Liver (tissue), 9 donors: ENCODE results near the gene CCNB2. TPM values are rescaled to one million over a fixed set of nuclear protein-coding genes. Genes with fewer than 3 reads are reported as not detected.

Experiments
- DNase-seq: peaks from one replicate; pipeline ENCODE4 v3.0.0-alpha.2; 2017; ENCODE audit warnings: low spot score
- H3K27ac ChIP-seq, 2 donors: one replicate each; pipeline ENCODE4 v1.7.0; 2013; ENCODE audit warnings: inconsistent platforms in 2 of 2, low read length in 2 of 2, control low read depth in 1 of 2, low read depth in 1 of 2, mild to moderate bottlenecking in 1 of 2
- H3K27me3 ChIP-seq, 4 donors: one replicate each; pipeline versions ENCODE4 v1.6.1 to v1.7.0; 2013; ENCODE audit warnings: low read length in 3 of 4, inconsistent platforms in 1 of 4, mild to moderate bottlenecking in 1 of 4, moderate library complexity in 1 of 4; ENCODE audit not compliant: control insufficient read depth in 4 of 4, insufficient read depth in 4 of 4
- H3K36me3 ChIP-seq, 4 donors: one replicate each; pipeline versions ENCODE4 v1.6.1 to v1.7.0; 2013; ENCODE audit warnings: low read length in 3 of 4, mild to moderate bottlenecking in 3 of 4, low read depth in 1 of 4, moderate library complexity in 1 of 4; ENCODE audit not compliant: control insufficient read depth in 4 of 4, insufficient read depth in 3 of 4
- H3K4me1 ChIP-seq, 4 donors: one replicate each; pipeline versions ENCODE4 v1.6.1 to v1.7.0; 2013; ENCODE audit warnings: low read length in 3 of 4, mild to moderate bottlenecking in 3 of 4, moderate library complexity in 1 of 4; ENCODE audit not compliant: control insufficient read depth in 4 of 4, insufficient read depth in 4 of 4
- H3K4me3 ChIP-seq, 3 donors: one replicate each; pipeline versions ENCODE4 v1.6.1 to v1.7.0; 2013; ENCODE audit warnings: low read length in 3 of 3, control low read depth in 1 of 3, low read depth in 1 of 3, mild to moderate bottlenecking in 1 of 3
- H3K9ac ChIP-seq, 2 donors: one replicate each; pipeline ENCODE4 v1.7.0; 2013; ENCODE audit warnings: low read length in 2 of 2, mild to moderate bottlenecking in 2 of 2, moderate library complexity in 2 of 2, control low read depth in 1 of 2, low read depth in 1 of 2
- H3K9me3 ChIP-seq, 4 donors: one replicate each; pipeline versions ENCODE4 v1.6.1 to v1.7.0; 2013; ENCODE audit warnings: low read length in 3 of 4; ENCODE audit not compliant: control insufficient read depth in 4 of 4
- ATF3 ChIP-seq: IDR thresholded peaks from 2 replicates; pipeline ENCODE4 v1.6.1; 2016; ENCODE audit warnings: antibody characterized with exemption
- EGR1 ChIP-seq, 2 donors: IDR thresholded peaks; 2 replicates each; pipeline ENCODE4 v1.6.1; 2016 to 2018; ENCODE audit warnings: antibody characterized with exemption in 2 of 2, low read depth in 2 of 2
- FOXA2 ChIP-seq: IDR thresholded peaks from 2 replicates; pipeline ENCODE4 v1.6.1; 2016; ENCODE audit warnings: antibody characterized with exemption
- GABPA ChIP-seq, 2 donors: IDR thresholded peaks in 1 of 2; conservative IDR thresholded peaks in 1 of 2; 2 replicates each; pipeline ENCODE4 v1.6.1; 2016; ENCODE audit warnings: antibody characterized with exemption in 2 of 2, mild to moderate bottlenecking in 1 of 2, moderate library complexity in 1 of 2
- HNF4G ChIP-seq: IDR thresholded peaks from 2 replicates; pipeline ENCODE4 v1.6.1; 2016; ENCODE audit warnings: antibody characterized with exemption
- JUND ChIP-seq, 2 donors: IDR thresholded peaks; 2 replicates each; pipeline ENCODE4 v1.6.1; 2016; ENCODE audit warnings: antibody characterized with exemption in 2 of 2
- NR2F2 ChIP-seq: IDR thresholded peaks from 2 replicates; pipeline ENCODE4 v1.6.1; 2016; ENCODE audit warnings: antibody characterized with exemption
- RAD21 ChIP-seq, 2 donors: IDR thresholded peaks; 2 replicates each; pipeline ENCODE4 v1.6.1; 2016; ENCODE audit warnings: antibody characterized with exemption in 2 of 2, mild to moderate bottlenecking in 2 of 2
- REST ChIP-seq: IDR thresholded peaks from 2 replicates; pipeline ENCODE4 v1.6.1; 2016; ENCODE audit warnings: antibody characterized with exemption, mild to moderate bottlenecking
- RXRA ChIP-seq, 2 donors: IDR thresholded peaks; 2 replicates each; pipeline ENCODE4 v1.6.1; 2017 to 2018; ENCODE audit warnings: antibody characterized with exemption in 2 of 2, mild to moderate bottlenecking in 1 of 2
- SP1 ChIP-seq: IDR thresholded peaks from 2 replicates; pipeline ENCODE4 v1.6.1; 2018; ENCODE audit warnings: antibody characterized with exemption, mild to moderate bottlenecking
- whole genome bisulfite sequencing: extraction: QIAGEN DNeasy Blood & Tissue Kit; methylation state at CpG from one replicate; pipeline ENCODE4 v1.1.7; 2013; 5-methylcytosine and 5-hydroxymethylcytosine counted together
- polyA plus RNA-seq, 2 donors: library from polyadenylated mRNA; stranded (reverse) in 1 of 2; unstranded in 1 of 2; fragments of 200-250 nt in 1 of 2; fragments of >200 nt in 1 of 2; fragmentation: Nextera tagmentation in 1 of 2; extraction: Ambion mirVana in 1 of 2; gene quantifications; one replicate each; pipeline versions ENCODE4 v1.2.1 to v1.2.3, GENCODE V29; 2013 to 2015
- total RNA-seq, 2 donors: library from RNA; depleted of rRNA; stranded (reverse); fragments of >200 nt; gene quantifications; one replicate each; pipeline ENCODE4 v1.2.3, GENCODE V29; 2014
- TF ChIP-seq, protein P1 (sequence below): IDR thresholded peaks from 2 replicates; pipeline ENCODE4 v1.6.1; 2016; ENCODE audit warnings: antibody characterized with exemption
- TF ChIP-seq, protein P2 (sequence below): IDR thresholded peaks from 2 replicates; pipeline ENCODE4 v1.6.1; 2016; ENCODE audit warnings: antibody characterized with exemption
- TF ChIP-seq, protein P3 (sequence below): fragments of 150-350 bp; IDR thresholded peaks from 2 replicates; pipeline ENCODE4 v1.5.1; 2017; ENCODE audit warnings: improper control_type of control experiment, low read depth, low read length; ENCODE audit not compliant: missing input control
- donor health status: healthy.
- donor health status: healthy.
- donor health status: healthy.
- donor health status: healthy.
- donor health status: healthy.

Gene CCNB2
- total and polyA plus RNA-seq, 4 donors: 0.42 to 53.1 (median 2.0) TPM

- H3K9me3 ChIP-seq: no peaks in the 10 kb centered on the region
- H3K27ac ChIP-seq: no peak overlapping the region
- H3K27me3 ChIP-seq: no peaks in the 10 kb centered on the region
- H3K9ac ChIP-seq: no peak overlapping the region
- H3K4me1 ChIP-seq: peaks cover 0 to 15% (median 7%) of the 10 kb centered on the region in 4 donors
- 54% methylated on average over 2 of the region's 2 CpGs for WGBS
- TF ChIP-seq NR2F2: no peak
- TF ChIP-seq RXRA (IDR thresholded peaks at IDR 0.05): no peak
- no peak for TF ChIP-seq EGR1 (IDR thresholded peaks at IDR 0.05; ENCODE audit: low read depth in 2 of 2)
- TF ChIP-seq ATF3: no peak
- TF ChIP-seq, protein P1, sequence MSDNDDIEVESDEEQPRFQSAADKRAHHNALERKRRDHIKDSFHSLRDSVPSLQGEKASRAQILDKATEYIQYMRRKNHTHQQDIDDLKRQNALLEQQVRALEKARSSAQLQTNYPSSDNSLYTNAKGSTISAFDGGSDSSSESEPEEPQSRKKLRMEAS: no peak
- TF ChIP-seq FOXA2: no peak
- no peak for TF ChIP-seq HNF4G
- no peak for TF ChIP-seq JUND (IDR thresholded peaks at IDR 0.05)
- TF ChIP-seq, protein P2, sequence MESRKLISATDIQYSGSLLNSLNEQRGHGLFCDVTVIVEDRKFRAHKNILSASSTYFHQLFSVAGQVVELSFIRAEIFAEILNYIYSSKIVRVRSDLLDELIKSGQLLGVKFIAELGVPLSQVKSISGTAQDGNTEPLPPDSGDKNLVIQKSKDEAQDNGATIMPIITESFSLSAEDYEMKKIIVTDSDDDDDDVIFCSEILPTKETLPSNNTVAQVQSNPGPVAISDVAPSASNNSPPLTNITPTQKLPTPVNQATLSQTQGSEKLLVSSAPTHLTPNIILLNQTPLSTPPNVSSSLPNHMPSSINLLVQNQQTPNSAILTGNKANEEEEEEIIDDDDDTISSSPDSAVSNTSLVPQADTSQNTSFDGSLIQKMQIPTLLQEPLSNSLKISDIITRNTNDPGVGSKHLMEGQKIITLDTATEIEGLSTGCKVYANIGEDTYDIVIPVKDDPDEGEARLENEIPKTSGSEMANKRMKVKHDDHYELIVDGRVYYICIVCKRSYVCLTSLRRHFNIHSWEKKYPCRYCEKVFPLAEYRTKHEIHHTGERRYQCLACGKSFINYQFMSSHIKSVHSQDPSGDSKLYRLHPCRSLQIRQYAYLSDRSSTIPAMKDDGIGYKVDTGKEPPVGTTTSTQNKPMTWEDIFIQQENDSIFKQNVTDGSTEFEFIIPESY: no peak
- TF ChIP-seq, protein P3, sequence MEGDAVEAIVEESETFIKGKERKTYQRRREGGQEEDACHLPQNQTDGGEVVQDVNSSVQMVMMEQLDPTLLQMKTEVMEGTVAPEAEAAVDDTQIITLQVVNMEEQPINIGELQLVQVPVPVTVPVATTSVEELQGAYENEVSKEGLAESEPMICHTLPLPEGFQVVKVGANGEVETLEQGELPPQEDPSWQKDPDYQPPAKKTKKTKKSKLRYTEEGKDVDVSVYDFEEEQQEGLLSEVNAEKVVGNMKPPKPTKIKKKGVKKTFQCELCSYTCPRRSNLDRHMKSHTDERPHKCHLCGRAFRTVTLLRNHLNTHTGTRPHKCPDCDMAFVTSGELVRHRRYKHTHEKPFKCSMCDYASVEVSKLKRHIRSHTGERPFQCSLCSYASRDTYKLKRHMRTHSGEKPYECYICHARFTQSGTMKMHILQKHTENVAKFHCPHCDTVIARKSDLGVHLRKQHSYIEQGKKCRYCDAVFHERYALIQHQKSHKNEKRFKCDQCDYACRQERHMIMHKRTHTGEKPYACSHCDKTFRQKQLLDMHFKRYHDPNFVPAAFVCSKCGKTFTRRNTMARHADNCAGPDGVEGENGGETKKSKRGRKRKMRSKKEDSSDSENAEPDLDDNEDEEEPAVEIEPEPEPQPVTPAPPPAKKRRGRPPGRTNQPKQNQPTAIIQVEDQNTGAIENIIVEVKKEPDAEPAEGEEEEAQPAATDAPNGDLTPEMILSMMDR: no peak
- TF ChIP-seq REST: no peak
- TF ChIP-seq RAD21 (IDR thresholded peaks at IDR 0.05): no peak
- no peak for DNase-seq
- H3K36me3 ChIP-seq: no peaks in the 10 kb centered on the region
- peak overlapping the region in 1 of 3 donors; percentile 53 for H3K4me3 ChIP-seq
These were observed 908 bp downstream of the CCNB2 start for GRCh38 chr15:59105854-59106253.

DNA sequence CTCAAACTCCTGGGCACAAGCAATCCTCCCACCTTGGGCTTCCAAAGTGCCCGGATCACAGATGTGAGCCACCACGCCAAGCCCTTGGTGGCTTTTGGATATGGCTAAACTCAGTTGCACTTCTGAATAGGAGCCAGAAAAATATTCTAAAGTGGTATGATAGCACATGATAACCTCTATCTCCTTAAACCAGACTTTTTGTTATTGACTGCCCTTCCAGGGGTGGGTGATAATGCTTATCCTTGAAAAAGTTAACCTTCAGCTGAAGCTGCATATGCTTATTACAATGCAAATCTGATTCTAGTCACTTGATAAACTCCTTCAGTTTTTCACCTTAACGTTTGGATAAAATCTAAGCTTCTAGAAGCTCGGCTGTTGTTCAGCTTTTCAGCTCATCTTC is 6.3 kb downstream of the CCNB2 start:
- Histone ChIP-seq H3K4me3 (no peak overlapping the region), H3K27me3 (no peaks in the 10 kb centered on the region), H3K4me1 (no peaks in the 10 kb centered on the region), H3K27ac (no peak overlapping the region), H3K36me3 (peaks cover 0 to 2% (median 0%) of the 10 kb centered on the region in 4 donors), H3K9ac (no peak overlapping the region), H3K9me3 (no peaks in the 10 kb centered on the region)
- no peak for TF ChIP-seq EGR1 (IDR thresholded peaks at IDR 0.05; ENCODE audit: low read depth in 2 of 2)
- TF ChIP-seq SP1: no peak
- no peak for TF ChIP-seq GABPA (IDR thresholded peaks at IDR 0.05 in 1 of 2, conservative IDR thresholded peaks at IDR 0.05 in 1 of 2)
- TF ChIP-seq JUND (IDR thresholded peaks at IDR 0.05): no peak
- no peak for TF ChIP-seq NR2F2
- WGBS: 92% methylated on average over 4 of the region's 4 CpGs
- no peak for DNase-seq
